GM12874 (cell line): ENCODE measurements around the gene NUB1.

Source experiments
- TF ChIP-seq, protein P1 (sequence below): IDR thresholded peaks from 2 replicates; pipeline ENCODE4 v1.5.1; 2011; ENCODE audit warnings: low read depth, mild to moderate bottlenecking, control low read depth, low read length, moderate library complexity; ENCODE audit not compliant: insufficient read depth

Gene NUB1

DNA sequence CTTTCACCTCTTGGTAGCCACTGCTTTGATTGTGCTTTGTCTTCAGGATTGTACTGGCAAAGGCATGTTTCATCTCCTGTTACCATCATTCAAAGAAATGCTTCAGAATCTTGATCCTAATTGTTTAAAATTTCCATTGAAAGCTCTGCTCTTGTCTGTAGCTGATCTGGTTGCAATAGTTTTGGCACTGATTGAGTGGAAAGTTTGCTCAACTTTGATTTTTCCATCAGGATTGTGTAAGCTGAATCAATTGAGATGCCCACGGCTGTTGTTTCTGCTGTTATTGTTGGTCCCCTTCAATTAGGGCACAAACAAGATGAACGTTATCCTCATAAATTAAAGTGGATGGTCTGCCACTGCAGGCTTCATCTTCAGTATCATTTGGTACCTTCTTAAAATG, 14.6 kb upstream of the NUB1 start:
- TF ChIP-seq, protein P1, sequence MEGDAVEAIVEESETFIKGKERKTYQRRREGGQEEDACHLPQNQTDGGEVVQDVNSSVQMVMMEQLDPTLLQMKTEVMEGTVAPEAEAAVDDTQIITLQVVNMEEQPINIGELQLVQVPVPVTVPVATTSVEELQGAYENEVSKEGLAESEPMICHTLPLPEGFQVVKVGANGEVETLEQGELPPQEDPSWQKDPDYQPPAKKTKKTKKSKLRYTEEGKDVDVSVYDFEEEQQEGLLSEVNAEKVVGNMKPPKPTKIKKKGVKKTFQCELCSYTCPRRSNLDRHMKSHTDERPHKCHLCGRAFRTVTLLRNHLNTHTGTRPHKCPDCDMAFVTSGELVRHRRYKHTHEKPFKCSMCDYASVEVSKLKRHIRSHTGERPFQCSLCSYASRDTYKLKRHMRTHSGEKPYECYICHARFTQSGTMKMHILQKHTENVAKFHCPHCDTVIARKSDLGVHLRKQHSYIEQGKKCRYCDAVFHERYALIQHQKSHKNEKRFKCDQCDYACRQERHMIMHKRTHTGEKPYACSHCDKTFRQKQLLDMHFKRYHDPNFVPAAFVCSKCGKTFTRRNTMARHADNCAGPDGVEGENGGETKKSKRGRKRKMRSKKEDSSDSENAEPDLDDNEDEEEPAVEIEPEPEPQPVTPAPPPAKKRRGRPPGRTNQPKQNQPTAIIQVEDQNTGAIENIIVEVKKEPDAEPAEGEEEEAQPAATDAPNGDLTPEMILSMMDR: no peak

DNA sequence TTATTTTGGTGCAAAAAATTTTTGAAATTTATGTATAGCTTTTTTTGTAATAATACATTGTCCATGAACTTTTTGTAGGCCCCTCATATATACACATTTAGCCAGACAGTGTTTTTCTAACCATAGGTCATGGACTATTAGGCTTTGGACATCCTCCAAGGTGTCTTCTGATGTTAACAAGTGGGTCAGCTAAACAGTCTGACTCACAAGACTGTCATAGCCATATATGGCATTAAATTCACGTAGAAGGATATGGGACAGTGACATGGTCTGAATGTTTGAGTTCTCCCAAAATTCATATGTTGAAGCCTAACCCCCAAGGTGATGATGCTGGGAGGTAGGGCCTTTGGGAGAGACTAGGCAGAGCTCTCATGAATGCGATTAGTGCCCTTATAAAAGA, 14.0 kb upstream of the NUB1 start:
- TF ChIP-seq, protein P1: no peak

DNA sequence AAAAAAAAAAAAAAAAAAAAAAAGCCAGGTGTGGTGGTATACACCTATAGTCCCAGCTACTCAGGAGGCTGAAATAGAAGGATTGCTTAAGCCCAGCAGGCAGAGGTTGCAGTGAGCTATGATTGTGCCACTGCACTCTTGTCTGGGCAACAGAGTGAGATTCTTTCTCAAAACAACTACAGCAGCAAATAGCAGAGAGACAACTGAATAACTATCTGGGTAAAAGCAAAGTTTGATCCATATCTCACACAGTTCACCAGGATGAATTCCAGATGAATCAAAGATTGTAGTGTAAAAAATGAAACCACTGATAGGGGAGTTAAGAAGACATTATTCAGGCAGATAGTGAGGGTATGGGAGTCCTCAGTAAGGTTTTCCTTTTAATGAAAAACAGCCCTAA, 11.4 kb upstream of the NUB1 start:
- TF ChIP-seq, protein P1: no peak

DNA sequence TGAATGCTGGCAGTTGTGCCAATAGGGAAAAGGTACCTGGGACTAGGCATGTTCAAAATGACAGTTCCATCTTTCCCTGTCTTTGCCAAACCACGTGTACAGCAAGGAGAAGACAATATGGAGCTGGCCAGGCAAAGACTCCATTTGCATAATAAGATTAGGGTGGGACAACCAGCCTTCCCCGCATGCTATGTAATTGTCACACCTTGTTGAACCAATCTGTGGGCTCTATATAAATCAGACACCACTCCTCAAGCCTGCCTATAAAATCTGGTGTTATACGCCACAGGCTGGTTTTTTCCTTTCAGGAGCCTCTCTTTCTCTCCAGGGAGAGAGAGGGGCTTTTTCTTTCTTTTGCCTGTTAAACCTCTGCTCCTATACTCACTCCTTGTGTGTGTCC, 11.0 kb upstream of the NUB1 start:
- TF ChIP-seq, protein P1: no peak

DNA sequence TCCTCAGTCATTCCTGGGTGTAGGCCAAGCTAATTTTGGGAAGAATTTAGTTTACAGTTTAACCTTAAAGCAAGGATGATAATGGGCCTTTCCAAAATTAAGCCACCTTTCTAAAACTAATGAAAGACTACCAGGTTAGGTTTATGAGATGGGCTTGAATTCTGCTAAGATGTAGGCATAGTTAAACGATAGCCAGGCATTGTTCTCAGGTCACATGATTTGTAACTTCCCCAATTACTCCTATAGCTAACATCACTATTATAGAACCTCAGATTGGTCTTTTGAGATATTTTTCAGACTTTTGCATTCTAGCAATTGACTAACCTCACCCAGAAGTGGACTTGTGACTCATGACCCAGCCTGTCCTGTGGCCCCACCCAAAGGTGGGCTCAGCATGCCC, 7.0 kb upstream of the NUB1 start:
- TF ChIP-seq, protein P1: no peak

DNA sequence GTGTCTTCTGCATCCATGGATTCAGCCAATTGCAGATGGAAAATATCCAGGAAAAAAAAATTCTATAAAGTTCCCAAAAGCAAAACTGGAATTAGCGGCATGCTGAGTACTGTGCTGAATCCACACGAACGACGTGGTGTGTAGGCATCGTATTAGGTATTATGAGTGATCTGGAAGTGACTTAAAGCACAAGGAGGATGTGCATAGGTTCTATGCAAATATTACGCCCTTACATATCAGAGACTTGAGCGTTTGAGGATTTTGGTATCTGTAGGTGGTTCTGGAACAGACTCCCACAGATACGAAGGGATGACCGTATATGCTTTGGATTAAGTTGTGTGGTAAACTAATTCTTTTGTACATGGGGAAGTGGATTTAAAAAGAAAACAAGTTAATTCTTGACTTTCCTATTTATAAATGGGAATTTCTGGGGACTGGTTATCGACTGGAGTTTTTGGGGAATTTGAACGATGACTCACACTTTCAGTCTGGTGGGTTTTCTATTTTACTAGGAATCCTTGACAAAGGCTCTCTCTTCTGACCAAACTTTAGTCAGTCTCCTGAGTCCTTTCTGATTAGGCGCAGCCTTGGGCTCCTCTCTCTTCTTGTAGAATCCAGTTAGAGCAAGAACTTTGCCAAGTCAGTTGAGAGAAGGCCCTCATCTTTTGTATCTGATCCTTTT, 5.4 kb upstream of the NUB1 start:
- TF ChIP-seq, protein P1: no peak

DNA sequence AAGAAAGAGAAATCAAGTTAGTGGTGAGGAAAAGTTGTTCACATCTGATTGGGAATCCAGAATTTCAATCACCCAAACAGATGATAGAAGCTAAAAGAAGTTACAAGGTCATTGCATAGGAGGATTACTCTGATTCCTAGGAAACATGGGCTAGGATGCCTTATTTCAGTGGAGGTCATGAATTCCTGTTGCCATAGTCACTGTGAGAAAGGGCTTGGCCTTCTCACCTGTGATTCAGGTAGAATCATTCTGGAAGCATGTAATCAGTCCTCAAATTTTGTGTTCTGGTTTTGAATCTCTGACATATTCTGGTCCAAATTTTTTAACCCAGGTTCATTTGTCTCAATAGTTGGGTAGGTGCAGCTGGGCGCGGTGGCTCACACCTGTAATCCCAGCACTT, 4.3 kb upstream of the NUB1 start:
- TF ChIP-seq, protein P1: no peak
